HepG2 (cell line): ENCODE measurements around the gene PSMG1. TPM values are rescaled to one million over a fixed set of nuclear protein-coding genes. Genes with fewer than 3 reads are reported as not detected.

ENCODE experiments used
- ATAC-seq: fragments of 200-7000 bp; cut with Tn5 transposase; 3 replicates; pipeline ENCODE4 v1.9.1; 2020; ENCODE audit warnings: mild to moderate bottlenecking, moderate library complexity
- BruUV-seq: library from RNA; stranded (reverse); fragments of 400-500 nt; replicated peaks from 2 replicates; lab custom pipeline; 2021; lab: Mats Ljungman, UMichigan
- CTCF ChIA-PET: fragments of 300-600 bp; formaldehyde crosslinking; extraction: SDS; loops from one replicate; lab custom pipeline; 2021; ENCODE audit warnings: low total read pairs, inconsistent platforms, low intra/inter-chr PET ratio; lab: Yijun Ruan, JAX
- POLR2A ChIA-PET: fragments of 350-600 bp; sonication (Branson Sonifier 250); formaldehyde crosslinking; loops from one replicate; lab custom pipeline; 2020; ENCODE audit warnings: antibody characterized with exemption, inconsistent platforms; lab: Yijun Ruan, JAX
- DNase-seq: peaks from one replicate; pipeline ENCODE4 v3.0.0-alpha.2; 2015; ENCODE audit warnings: low spot score
- FAIRE-seq: peaks from 3 replicates; lab custom pipeline; 2011; peaks lifted over from hg19 to GRCh38; lab: Jason Lieb, UNC
- H2AFZ ChIP-seq: one replicate; pipeline ENCODE4 v1.6.1; 2011; ENCODE audit warnings: low read length, inconsistent platforms
- H3K27ac ChIP-seq: fragments of 300-600 bp; 3 replicates; pipeline ENCODE4 v1.8.0; 2011; ENCODE audit warnings: mixed run types, mild to moderate bottlenecking, mixed read lengths, low read length, inconsistent platforms; ENCODE audit not compliant: insufficient read depth; ENCODE audit errors: extremely low read length
- H3K27me3 ChIP-seq, 2 experiments: fragments of 200-600 bp in 1 of 2; 2 replicates in 1 of 2; 3 replicates in 1 of 2; pipeline versions ENCODE4 v1.6.0 to v1.8.0; 2011; ENCODE audit warnings: low read length in 2 of 2, mild to moderate bottlenecking in 2 of 2, moderate library complexity in 2 of 2, inconsistent platforms in 1 of 2; ENCODE audit not compliant: insufficient read depth in 2 of 2, control insufficient read depth in 1 of 2
- H3K36me3 ChIP-seq, 2 experiments: fragments of 200-600 bp in 1 of 2; replicated peaks in 1 of 2; 2 replicates in 1 of 2; 3 replicates in 1 of 2; pipeline versions ENCODE4 v1.5.1 to v1.8.0; 2011; ENCODE audit warnings: low read length in 2 of 2, inconsistent platforms in 1 of 2; ENCODE audit not compliant: insufficient read depth in 2 of 2, control insufficient read depth in 1 of 2
- H3K4me1 ChIP-seq: 2 replicates; pipeline ENCODE4 v1.5.1; 2012; ENCODE audit warnings: low read length, inconsistent platforms; ENCODE audit not compliant: insufficient read depth
- H3K4me2 ChIP-seq: 2 replicates; pipeline ENCODE4 v1.6.0; 2011; ENCODE audit warnings: low read depth, low read length, inconsistent platforms
- H3K4me3 ChIP-seq, 3 experiments: fragments of 200-600 bp in 1 of 3; sonication (generic), shearing (Covaris generic) in 1 of 3; replicated peaks in 1 of 3; 2 replicates each; pipeline ENCODE4 v1.5.1; 2011 to 2016; ENCODE audit warnings: low read length in 3 of 3, inconsistent platforms in 2 of 3, low read depth in 2 of 3, mild to moderate bottlenecking in 2 of 3, control low read depth in 1 of 3, mixed read lengths in 1 of 3; ENCODE audit not compliant: insufficient read depth in 1 of 3
- H3K79me2 ChIP-seq: one replicate; pipeline ENCODE4 v1.6.1; 2011; ENCODE audit warnings: low read length, inconsistent platforms; ENCODE audit not compliant: insufficient read depth
- H3K9ac ChIP-seq: 2 replicates; pipeline ENCODE4 v1.6.0; 2011; ENCODE audit warnings: mild to moderate bottlenecking, low read depth, low read length, inconsistent platforms; ENCODE audit not compliant: insufficient read depth
- H3K9me3 ChIP-seq: 2 replicates; pipeline ENCODE4 v1.5.1; 2012; ENCODE audit warnings: mild to moderate bottlenecking, low read length
- H4K20me1 ChIP-seq: 2 replicates; pipeline ENCODE4 v1.6.0; 2011; ENCODE audit warnings: inconsistent platforms, mild to moderate bottlenecking, low read length, moderate library complexity; ENCODE audit not compliant: insufficient read depth
- CBX1 ChIP-seq: IDR thresholded peaks from one replicate; pipeline ENCODE4 v1.6.1; 2016; ENCODE audit warnings: antibody characterized with exemption, low read depth
- GABPB1 ChIP-seq: IDR thresholded peaks from 2 replicates; pipeline ENCODE4 v1.6.1; 2016; ENCODE audit warnings: mild to moderate bottlenecking, missing genetic modification reagents, moderate library complexity, missing compliant biosample characterization
- GFI1 ChIP-seq: sonication (generic); formaldehyde crosslinking; IDR thresholded peaks from 2 replicates; pipeline ENCODE4 v1.5.0; 2020; ENCODE audit warnings: missing genetic modification reagents, mild to moderate bottlenecking, borderline replicate concordance
- HHEX ChIP-seq: IDR thresholded peaks from 2 replicates; pipeline ENCODE4 v1.6.1; 2016; ENCODE audit warnings: control low read depth
- KDM2A ChIP-seq: sonication (generic); formaldehyde crosslinking; IDR thresholded peaks from 2 replicates; pipeline ENCODE4 v1.4.0; 2020; ENCODE audit warnings: low read depth, missing genetic modification reagents, borderline replicate concordance
- MED8 ChIP-seq: sonication (generic); formaldehyde crosslinking; IDR thresholded peaks from 2 replicates; pipeline ENCODE4 v1.8.1; 2023; ENCODE audit warnings: mild to moderate bottlenecking, missing genetic modification reagents; ENCODE audit not compliant: insufficient replicate concordance
- SP5 ChIP-seq: IDR thresholded peaks from 2 replicates; pipeline ENCODE4 v1.6.1; 2016; ENCODE audit warnings: low read depth, borderline replicate concordance
- STAT5B ChIP-seq: sonication (generic); formaldehyde crosslinking; IDR thresholded peaks from 2 replicates; pipeline ENCODE4 v1.4.0; 2020; ENCODE audit warnings: missing genetic modification reagents
- ZBTB20 ChIP-seq: sonication (generic); formaldehyde crosslinking; IDR thresholded peaks from 2 replicates; pipeline ENCODE4 v1.8.1; 2023; ENCODE audit warnings: missing genetic modification reagents, low read depth, mild to moderate bottlenecking, borderline replicate concordance
- ZFP90 ChIP-seq: sonication (generic); formaldehyde crosslinking; IDR thresholded peaks from 2 replicates; pipeline ENCODE4 v1.8.0; 2022; ENCODE audit warnings: missing genetic modification reagents, mild to moderate bottlenecking, inconsistent platforms, borderline replicate concordance
- ZSCAN12 ChIP-seq: sonication (generic); formaldehyde crosslinking; IDR thresholded peaks from 2 replicates; pipeline ENCODE4 v1.9.0; 2021; ENCODE audit warnings: mild to moderate bottlenecking, missing genetic modification reagents
- in situ Hi-C: cut with HindIII; loops from 2 replicates; pipeline ENCODE4 v1.10.0; 2017; ENCODE audit warnings: low pct_unique_long_range_greater_than_20kb; ENCODE audit not compliant: extremely low pct_ligation_motif_present
- intact Hi-C: fragments of 100-400 bp; cut with micrococcal nuclease; formaldehyde crosslinking; loops from one replicate; pipeline ENCODE4 v1.10.0; 2022; ENCODE audit not compliant: unreplicated experiment
- polyA plus RNA-seq, 8 experiments: library from polyadenylated mRNA; depleted of rRNA in 3 of 8; stranded (reverse) in 7 of 8; unstranded in 1 of 8; fragments of >200 nt; fragmentation: Illumina TruSeq in 4 of 8; extraction: Trizol in 4 of 8; gene quantifications; 2 replicates each; pipeline versions ENCODE4 v1.2.1 to v1.2.3, GENCODE V29; 2011 to 2016; ENCODE audit warnings: low read depth in 4 of 8, missing spikeins in 1 of 8, mixed read lengths in 1 of 8; ENCODE audit not compliant: insufficient read depth in 1 of 8
- total RNA-seq, 5 experiments: library from RNA; depleted of rRNA; stranded (reverse); fragments of >200 nt; fragmentation: Illumina TruSeq; extraction: Trizol; gene quantifications; 2 replicates each; pipeline ENCODE4 v1.2.3, GENCODE V29; 2016; ENCODE audit warnings: low read depth in 1 of 5
- TF ChIP-seq, protein P1 (sequence below), 2 experiments: fragments of 450-650 bp in 1 of 2; sonication (generic) in 1 of 2; formaldehyde crosslinking; IDR thresholded peaks; 2 replicates each; pipeline versions ENCODE4 v1.5.0 to v1.8.0; 2020 to 2022; ENCODE audit warnings: mild to moderate bottlenecking in 1 of 2, missing genetic modification reagents in 1 of 2

PSMG1 gene
- total and polyA plus RNA-seq, 2 of the 13 experiments (the other 11 are each of a cell fraction or from before 2014, with no cell fraction given) = 63.6 to 173 TPM

DNA sequence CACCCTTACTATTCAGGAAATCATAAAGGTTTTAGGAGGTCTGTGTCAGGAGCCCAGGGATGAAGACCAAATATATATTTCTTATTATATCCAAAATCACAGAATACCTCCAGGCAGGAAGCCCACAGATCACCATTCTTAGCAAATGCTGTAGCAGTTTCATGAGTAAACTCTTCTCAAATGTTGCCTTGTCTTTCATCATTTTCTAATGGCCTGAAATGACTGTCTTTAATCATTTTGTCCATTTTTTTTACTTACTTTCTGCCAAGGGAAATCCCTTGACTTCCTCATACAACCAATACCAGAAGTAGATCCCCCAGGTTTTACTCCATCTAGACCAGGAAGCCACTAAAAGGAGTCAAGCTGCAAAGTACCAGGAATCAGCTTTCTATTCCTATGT is 32.4 kb downstream of the PSMG1 start:
- DNase-seq (no peak), ATAC-seq (no peak), FAIRE-seq (no peak)
- H3K9me3 ChIP-seq = no peaks in the 10 kb centered on the region
- no peak overlapping the region for H3K9ac ChIP-seq
- H3K27ac ChIP-seq = no peak overlapping the region
- H2AFZ ChIP-seq = no peak overlapping the region
- no peaks in the 10 kb centered on the region for H3K79me2 ChIP-seq
- H3K4me1 ChIP-seq = no peaks in the 10 kb centered on the region
- intact Hi-C loops (no loop called here), in situ Hi-C loops (no loop called here)
- H3K36me3 ChIP-seq = no peaks in the 10 kb centered on the region
- CTCF ChIA-PET = no interaction called here
- no peak overlapping the region for H3K4me3 ChIP-seq
- POLR2A ChIA-PET = no interaction called here
- TF ChIP-seq SP5 (CRISPR knock-in tag) (no peak), ZSCAN12 (CRISPR knock-in tag) (no peak), KDM2A (no peak), GFI1 (CRISPR knock-in tag) (no peak), STAT5B (CRISPR knock-in tag) (no peak), GABPB1 (CRISPR knock-in tag) (no peak), HHEX (no peak), ZFP90 (CRISPR knock-in tag) (no peak), CBX1 (no peak), MED8 (CRISPR knock-in tag) (no peak), ZBTB20 (CRISPR knock-in tag) (no peak)
- TF ChIP-seq, protein P1, sequence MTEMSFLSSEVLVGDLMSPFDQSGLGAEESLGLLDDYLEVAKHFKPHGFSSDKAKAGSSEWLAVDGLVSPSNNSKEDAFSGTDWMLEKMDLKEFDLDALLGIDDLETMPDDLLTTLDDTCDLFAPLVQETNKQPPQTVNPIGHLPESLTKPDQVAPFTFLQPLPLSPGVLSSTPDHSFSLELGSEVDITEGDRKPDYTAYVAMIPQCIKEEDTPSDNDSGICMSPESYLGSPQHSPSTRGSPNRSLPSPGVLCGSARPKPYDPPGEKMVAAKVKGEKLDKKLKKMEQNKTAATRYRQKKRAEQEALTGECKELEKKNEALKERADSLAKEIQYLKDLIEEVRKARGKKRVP (CRISPR knock-in tag; IDR thresholded peaks at IDR 0.05) = no peak
- H3K4me2 ChIP-seq = no peak overlapping the region
- peaks cover 4 to 22% of the 10 kb centered on the region in 2 experiments; a peak in 2 of 5 replicates for H3K27me3 ChIP-seq
- BruUV-seq = no TSS peak
- no peaks in the 10 kb centered on the region for H4K20me1 ChIP-seq
